ENCODE results near the gene SCN3B.

GRCh38 chr11:123672568-123672967 lies 18.1 kb upstream of the SCN3B start:
- TF ChIP-seq EP300 (IDR thresholded peaks at IDR 0.05; ENCODE audit: low read depth): no peak
- no peak for TF ChIP-seq CTCF (IDR thresholded peaks at IDR 0.05)
- TF ChIP-seq POLR2A (IDR thresholded peaks at IDR 0.05): no peak
- no peak for TF ChIP-seq POLR2AphosphoS5 (IDR thresholded peaks at IDR 0.05)
